Measurements from ENCODE around the gene DAPK1.

The DAPK1 gene

DNA sequence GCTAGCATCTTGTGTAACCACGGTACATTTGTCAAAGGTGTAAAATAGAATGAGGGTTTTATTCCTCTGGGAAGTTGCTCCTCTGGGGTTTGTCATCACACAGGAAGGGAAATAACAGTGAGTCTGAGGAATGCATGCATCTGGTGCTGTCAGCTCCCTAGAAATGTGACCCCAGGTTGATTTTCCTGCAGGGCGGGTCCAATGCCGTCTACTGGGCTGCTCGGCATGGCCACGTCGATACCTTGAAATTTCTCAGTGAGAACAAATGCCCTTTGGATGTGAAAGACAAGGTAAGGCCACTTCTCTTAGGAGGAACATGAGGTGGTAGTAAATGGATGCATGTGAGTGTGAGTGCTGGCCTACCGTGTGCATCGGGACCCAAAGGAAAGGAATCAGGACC lies 149.4 kb downstream of the DAPK1 start:
- DNase-seq = no peak

DNA sequence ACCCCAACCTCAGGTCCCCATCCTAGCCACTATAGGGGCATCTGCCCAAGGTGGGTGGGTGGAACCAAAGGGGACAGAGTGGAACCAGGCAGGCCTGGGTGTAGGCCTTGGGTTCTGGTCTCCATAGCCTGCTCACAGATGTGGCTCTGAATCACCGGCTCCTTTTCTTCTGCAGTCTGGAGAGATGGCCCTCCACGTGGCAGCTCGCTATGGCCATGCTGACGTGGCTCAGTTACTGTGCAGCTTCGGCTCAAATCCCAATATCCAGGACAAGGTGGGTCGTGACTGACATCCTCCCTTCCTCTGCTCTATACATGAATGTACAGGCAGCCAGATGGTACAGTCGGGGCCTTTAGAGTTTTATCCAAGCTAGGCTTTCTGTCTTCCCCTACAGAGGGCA lies 150.9 kb downstream of the DAPK1 start:
- no peak for DNase-seq

- no peak for DNase-seq
Observed at GRCh38 chr9:87650611-87651295, 153.1 kb downstream of the DAPK1 start.

- DNase-seq = no peak
Observed at GRCh38 chr9:87651431-87651830, 153.8 kb downstream of the DAPK1 start.

- peak; percentile 38 to 91 for DNase-seq
Observed at GRCh38 chr9:87653941-87654340, 156.3 kb downstream of the DAPK1 start.

GRCh38 chr9:87655731-87656130 lies 158.1 kb downstream of the DAPK1 start:
- DNase-seq = no peak

GRCh38 chr9:87656485-87656884 lies 158.8 kb downstream of the DAPK1 start:
- no peak for DNase-seq

- DNase-seq = peak; percentile 48 to 66
Observed at GRCh38 chr9:87657190-87657589, 159.5 kb downstream of the DAPK1 start.

- no peak for DNase-seq
Observed at GRCh38 chr9:87657893-87658292, 160.2 kb downstream of the DAPK1 start.

DNA sequence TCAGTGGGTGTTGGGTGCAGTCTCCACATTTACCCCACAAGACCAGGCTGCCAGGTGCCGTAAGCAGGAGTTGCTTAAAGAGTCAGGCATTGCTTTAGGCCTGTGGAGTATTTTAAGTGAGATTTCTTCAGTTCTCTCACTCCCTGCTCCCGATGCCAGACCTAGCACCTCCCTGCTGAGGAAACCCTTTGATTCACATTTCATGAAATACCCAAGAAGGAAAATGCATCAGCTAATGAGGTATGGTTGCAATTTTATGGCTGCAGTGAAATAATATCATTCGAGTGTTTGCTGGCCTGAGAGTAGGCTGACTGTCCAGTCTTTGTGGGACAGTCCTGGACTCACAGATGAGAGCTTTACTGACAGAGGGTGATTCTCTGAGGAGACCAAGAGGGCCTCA lies 160.8 kb downstream of the DAPK1 start:
- no peak for DNase-seq

- DNase-seq = no peak
Observed at GRCh38 chr9:87659534-87660419, 162.1 kb downstream of the DAPK1 start.

DNA sequence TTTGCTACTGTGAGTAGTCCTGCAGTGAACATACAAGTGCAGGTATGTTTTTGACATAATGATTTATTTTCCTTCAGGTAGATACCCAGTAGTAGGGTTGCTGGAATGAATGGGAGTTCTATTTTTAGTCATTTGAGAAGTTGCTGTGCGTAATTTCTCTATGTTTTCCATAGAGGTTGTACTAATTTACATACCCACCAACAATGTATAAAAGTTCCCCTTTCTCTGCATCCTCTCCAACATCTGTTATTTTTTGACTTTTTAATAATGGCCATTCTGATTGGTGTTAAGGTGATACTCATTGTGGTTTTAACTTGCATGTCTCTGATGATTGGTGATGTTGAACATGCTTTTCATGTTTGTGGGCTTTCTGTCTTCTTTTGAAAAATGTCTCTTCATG lies 163.6 kb downstream of the DAPK1 start:
- no peak for DNase-seq

GRCh38 chr9:87662808-87663528 lies 165.3 kb downstream of the DAPK1 start:
- DNase-seq = peak; percentile 38 to 46

DNA sequence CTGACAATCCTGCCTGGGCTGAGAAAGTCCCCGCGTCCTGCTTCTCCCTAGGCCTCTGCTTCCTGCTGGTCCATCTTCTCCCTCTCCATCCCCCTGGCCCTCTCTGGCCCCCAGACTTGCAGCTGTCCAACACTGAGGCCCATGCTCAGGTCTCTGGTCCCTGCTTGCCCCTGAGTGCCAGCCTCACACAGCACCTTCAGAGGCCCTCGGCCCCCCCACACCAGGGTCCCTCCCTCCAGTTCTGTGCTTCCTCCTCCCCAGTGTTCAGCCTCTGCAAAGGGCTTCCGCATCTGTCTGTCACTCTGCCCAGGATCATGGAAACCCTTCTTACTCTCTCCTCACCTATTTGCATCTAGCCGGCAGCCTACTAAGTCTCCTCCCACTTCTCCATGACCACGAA lies 165.9 kb downstream of the DAPK1 start:
- no peak for DNase-seq

DNA sequence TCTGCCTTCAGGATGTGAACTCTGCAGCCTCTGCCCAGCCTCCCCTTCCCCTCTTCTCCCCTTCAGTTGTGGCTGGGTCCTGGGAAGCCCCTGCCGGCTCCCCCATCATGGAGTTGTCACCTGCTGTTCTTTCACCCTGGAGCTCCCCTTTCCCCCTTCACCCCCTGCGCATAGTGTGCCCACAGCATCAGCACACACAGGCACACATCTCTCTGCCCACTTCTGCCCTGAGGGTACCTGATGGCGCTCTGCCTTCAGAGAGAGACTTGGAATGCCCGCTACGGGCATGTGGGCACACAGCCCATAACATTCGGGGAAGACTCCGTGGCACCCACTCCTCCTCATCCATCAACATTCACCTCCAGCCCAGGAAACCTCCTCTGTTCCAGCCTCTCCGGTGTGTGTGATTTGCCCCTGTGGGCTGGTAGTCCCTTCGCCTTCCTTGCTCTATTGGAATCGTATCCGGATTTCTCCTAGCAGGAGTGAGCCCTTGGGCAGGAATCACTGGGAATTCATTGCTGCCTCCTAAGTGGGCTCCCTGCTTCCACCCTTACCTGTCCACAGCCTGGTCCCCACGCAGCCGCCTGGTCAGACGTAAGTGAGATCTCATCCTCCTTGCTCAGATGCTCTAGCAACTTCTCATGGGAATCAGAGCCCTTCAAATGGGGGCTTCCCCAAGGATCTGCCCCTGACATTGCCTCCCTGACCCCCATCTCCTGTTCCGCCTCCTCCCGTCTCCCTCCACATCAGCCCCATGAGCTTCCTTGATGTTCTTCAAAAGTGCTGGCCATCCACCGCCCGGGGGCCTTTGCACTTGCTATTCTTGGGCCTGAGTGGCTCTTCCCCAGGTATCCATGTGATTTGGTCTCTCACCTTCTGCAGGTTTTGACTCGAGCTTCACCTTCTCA lies 166.7 kb downstream of the DAPK1 start:
- DNase-seq = no peak

DNA sequence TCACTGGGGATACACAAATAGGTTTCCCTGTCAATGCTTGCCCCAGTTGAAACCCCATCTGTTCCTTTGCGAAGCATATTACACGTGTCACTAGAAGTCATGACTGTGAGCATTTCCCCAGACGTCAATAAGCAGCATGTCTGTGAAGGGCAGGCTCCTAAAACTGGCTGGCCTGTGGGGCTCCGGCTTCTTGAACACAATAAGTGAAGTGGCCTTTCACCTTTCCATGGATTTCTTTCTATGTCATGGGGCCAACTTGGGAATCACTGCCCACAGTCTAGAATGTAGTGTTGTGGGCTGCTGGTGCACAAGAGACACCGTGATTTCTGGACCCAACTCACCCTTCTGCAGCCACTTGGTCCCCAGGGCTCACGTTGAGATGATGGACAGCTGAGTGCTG lies 167.8 kb downstream of the DAPK1 start:
- DNase-seq = no peak

DNA sequence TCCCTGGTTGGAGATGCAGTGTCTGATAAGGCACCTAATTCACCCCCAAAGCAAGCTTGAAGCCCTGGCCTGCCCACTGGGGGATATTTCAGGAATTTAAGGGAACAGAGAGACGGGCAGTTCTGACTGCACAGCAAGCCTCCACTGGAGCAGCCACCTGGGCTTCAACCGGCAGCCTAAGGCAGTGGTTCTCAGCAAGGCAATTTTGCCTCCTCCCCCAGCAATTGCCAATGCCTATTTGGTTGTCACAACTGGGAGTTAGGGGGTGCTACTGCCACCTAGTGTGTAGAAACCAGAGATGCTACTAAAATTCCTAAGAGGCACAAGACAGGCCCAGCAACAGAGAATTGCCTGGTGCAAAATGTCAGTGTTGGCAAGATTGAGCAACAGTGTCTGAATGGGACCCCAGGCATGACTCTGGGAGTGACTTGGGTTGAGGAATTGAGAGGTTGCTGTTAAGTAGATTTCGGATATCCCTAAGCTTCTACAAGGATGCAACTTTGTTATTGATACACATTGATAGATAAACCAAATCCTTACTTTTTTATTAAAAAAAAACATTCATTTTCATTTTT lies 169.6 kb downstream of the DAPK1 start:
- DNase-seq = peak; percentile 64 to 71

DNA sequence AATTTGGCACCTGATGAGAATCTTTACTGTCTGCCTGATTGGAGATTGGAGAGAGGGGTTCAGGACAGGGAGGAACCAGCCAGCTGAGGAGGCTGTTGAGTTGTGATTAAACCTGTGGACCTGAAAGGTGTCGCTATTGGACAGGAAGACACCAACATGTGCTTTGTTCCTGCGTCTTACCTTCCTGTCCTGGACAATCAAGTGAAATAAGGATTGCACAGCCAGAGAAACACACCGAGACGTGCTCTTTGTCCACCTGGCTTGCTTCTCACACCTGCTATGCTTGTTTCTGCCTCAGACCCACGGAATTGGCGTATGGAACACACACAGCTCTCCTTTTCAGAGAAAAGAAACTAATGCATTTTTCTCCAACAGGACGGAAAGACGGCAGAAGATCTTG lies 170.6 kb downstream of the DAPK1 start:
- no peak for DNase-seq

DNA sequence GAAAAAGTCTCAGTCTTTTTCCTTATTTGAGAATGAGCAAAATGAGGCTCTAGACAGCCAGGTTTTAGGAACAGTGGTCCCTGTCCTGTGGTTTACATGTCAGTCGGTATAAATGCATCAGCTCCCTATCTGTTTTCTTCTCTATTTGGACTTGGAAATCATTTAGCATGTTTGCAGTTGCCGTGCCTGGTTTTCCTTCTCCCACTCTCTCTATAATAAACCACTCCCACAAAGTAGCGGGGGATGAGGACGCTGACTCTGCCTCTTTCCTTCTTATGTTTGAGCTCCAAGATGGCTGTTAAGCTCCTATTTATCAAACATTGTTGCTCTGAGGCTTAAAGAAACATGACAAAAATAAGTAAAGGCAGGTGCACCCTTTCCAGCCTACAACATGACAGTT lies 171.1 kb downstream of the DAPK1 start:
- no peak for DNase-seq

- DNase-seq = no peak
Observed at GRCh38 chr9:87670572-87671264, 173.1 kb downstream of the DAPK1 start.

DNA sequence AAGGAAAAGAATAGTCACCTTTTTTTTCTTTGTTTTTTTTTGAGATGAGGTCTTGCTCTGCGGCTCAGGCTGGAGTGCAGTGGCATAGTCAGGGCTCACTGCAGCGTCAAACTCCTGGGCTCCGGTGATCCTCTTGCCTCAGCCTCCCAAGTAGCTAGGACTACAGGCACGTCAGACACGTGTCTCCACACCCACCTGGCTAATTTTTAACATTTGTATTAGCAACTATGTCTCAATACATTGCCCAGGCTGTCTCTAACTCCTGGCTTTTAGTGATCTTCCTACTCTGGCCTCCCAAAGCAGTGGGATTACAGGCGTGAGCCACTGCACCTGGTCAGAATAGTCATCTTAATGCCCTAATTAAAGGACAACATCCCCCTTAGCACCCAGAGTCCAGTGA lies 173.8 kb downstream of the DAPK1 start:
- DNase-seq = no peak

All from inflammatory macrophage (primary cell).